GM23248 (cell line): Measurements from ENCODE around the gene MED15. TPM values are rescaled to one million over a fixed set of nuclear protein-coding genes. Genes with fewer than 3 reads are reported as not detected.
"Not testable (repeated sequence)": the region's sequence is repeated elsewhere in the genome, so short reads cannot be mapped to it uniquely, and the experiment has no call there.

Source experiments
- DNase-seq: peaks from one replicate; pipeline ENCODE4 v3.0.0-alpha.2; 2015
- H2AFZ ChIP-seq: fragments of 200-600 bp; sonication (generic); 2 replicates; pipeline ENCODE4 v1.6.1; 2016; ENCODE audit warnings: antibody characterized with exemption
- H3F3A ChIP-seq: fragments of 200-600 bp; sonication (generic); 2 replicates; pipeline ENCODE4 v1.6.1; 2016; ENCODE audit warnings: mild to moderate bottlenecking, antibody characterized with exemption, mixed run types; ENCODE audit not compliant: insufficient read depth
- H3K27ac ChIP-seq: fragments of 200-600 bp; sonication (generic); 2 replicates; pipeline ENCODE4 v1.5.1; 2016; ENCODE audit warnings: mild to moderate bottlenecking
- H3K27me3 ChIP-seq: fragments of 200-600 bp; sonication (generic); replicated peaks from 2 replicates; pipeline ENCODE4 v1.6.1; 2016; ENCODE audit warnings: mild to moderate bottlenecking; ENCODE audit not compliant: insufficient read depth
- H3K36me3 ChIP-seq: fragments of 200-600 bp; sonication (generic); 2 replicates; pipeline ENCODE4 v1.6.1; 2016; ENCODE audit warnings: low read depth, mild to moderate bottlenecking
- H3K4me1 ChIP-seq: fragments of 200-600 bp; sonication (generic); 2 replicates; pipeline ENCODE4 v1.6.1; 2016; ENCODE audit warnings: mild to moderate bottlenecking; ENCODE audit not compliant: insufficient read depth
- H3K4me2 ChIP-seq: fragments of 200-600 bp; sonication (generic); one replicate; pipeline ENCODE4 v1.6.1; 2016; ENCODE audit warnings: mild to moderate bottlenecking; ENCODE audit not compliant: unreplicated experiment
- H3K4me3 ChIP-seq: fragments of 200-600 bp; sonication (generic); 2 replicates; pipeline ENCODE4 v1.5.1; 2016; ENCODE audit warnings: mild to moderate bottlenecking
- H3K79me2 ChIP-seq: fragments of 200-600 bp; sonication (generic); 2 replicates; pipeline ENCODE4 v1.6.1; 2016; ENCODE audit warnings: mild to moderate bottlenecking; ENCODE audit not compliant: insufficient read depth
- H3K9ac ChIP-seq: fragments of 200-600 bp; sonication (generic); 2 replicates; pipeline ENCODE4 v1.6.1; 2016; ENCODE audit warnings: mild to moderate bottlenecking
- H3K9me2 ChIP-seq: fragments of 200-600 bp; sonication (generic); 2 replicates; pipeline ENCODE4 v1.6.1; 2016; ENCODE audit warnings: mixed run types, mild to moderate bottlenecking, moderate library complexity; ENCODE audit not compliant: insufficient read depth
- H3K9me3 ChIP-seq: fragments of 200-600 bp; sonication (generic); one replicate; pipeline ENCODE4 v1.6.1; 2017; ENCODE audit warnings: low read depth
- H4K20me1 ChIP-seq: fragments of 200-600 bp; sonication (generic); 2 replicates; pipeline ENCODE4 v1.6.0; 2016; ENCODE audit not compliant: insufficient read depth
- EZH2 ChIP-seq: fragments of 200-600 bp; sonication (generic); IDR thresholded peaks from 2 replicates; pipeline ENCODE4 v1.6.1; 2018; ENCODE audit warnings: antibody characterized with exemption, mild to moderate bottlenecking; ENCODE audit not compliant: insufficient read depth, poor library complexity, severe bottlenecking
- EZH2phosphoT487 ChIP-seq: fragments of 200-600 bp; sonication (generic); IDR thresholded peaks from 2 replicates; pipeline ENCODE4 v1.6.1; 2018; ENCODE audit warnings: antibody characterized with exemption, moderate library complexity, mild to moderate bottlenecking, low read depth; ENCODE audit not compliant: insufficient read depth
- WGBS, 2 experiments: methylation state at CpG; one replicate each; pipeline ENCODE4 v1.1.6; 2015 to 2017; ENCODE audit warnings: low lambda C conversion rate in 2 of 2, low coverage in 1 of 2; ENCODE audit errors: missing lambda C conversion rate in 2 of 2; 5-methylcytosine and 5-hydroxymethylcytosine counted together
- in situ Hi-C: fragments of 300-500 bp; cut with MboI; formaldehyde crosslinking; loops from 2 replicates; pipeline ENCODE4 v1.15.0; 2020
- polyA plus RNA-seq: library from polyadenylated mRNA; unstranded; fragments of >200 nt; fragmentation: Nextera tagmentation; extraction: Ambion mirVana; gene quantifications from 2 replicates; pipeline ENCODE4 v1.2.1, GENCODE V29; 2016
- total RNA-seq: library from RNA; depleted of rRNA; stranded (reverse); fragments of >200 nt; shearing (Covaris generic); gene quantifications from 2 replicates; pipeline ENCODE4 v1.2.3, GENCODE V29; 2014

Gene MED15
- total and polyA plus RNA-seq, 2 experiments from 2014 or later = 40.2 to 69.7 TPM

GRCh38 chr22:20479612-20480196 is 27.7 kb upstream of the MED15 start:
- H3K4me3 ChIP-seq = no peak overlapping the region
- H4K20me1 ChIP-seq = no peaks in the 10 kb centered on the region
- H3F3A ChIP-seq = peaks cover 4% of the 10 kb centered on the region; the same call in 1 of the 2 replicates
- H3K27me3 ChIP-seq = no peaks in the 10 kb centered on the region
- TF ChIP-seq EZH2 (no peak), EZH2phosphoT487 (no peak)
- DNase-seq = no peak
- no peak overlapping the region for H3K27ac ChIP-seq
- no peak overlapping the region for H2AFZ ChIP-seq
- WGBS, 2 experiments = 97 to 100% methylated on average over 1 of the region's 1 CpG
- no peaks in the 10 kb centered on the region for H3K9me3 ChIP-seq
- peaks cover 58% of the 10 kb centered on the region for H3K79me2 ChIP-seq
- H3K9me2 ChIP-seq = no peaks in the 10 kb centered on the region
- no peaks in the 10 kb centered on the region for H3K36me3 ChIP-seq
- H3K9ac ChIP-seq = no peak overlapping the region
- H3K4me2 ChIP-seq = no peak overlapping the region
- H3K4me1 ChIP-seq = no peaks in the 10 kb centered on the region
- in situ Hi-C loops = no loop called here

GRCh38 chr22:20483143-20483506 is 24.3 kb upstream of the MED15 start:
- WGBS, 2 experiments = 90 to 93% methylated on average over 7 of the region's 7 CpGs
- H3K4me2 ChIP-seq, DNase-seq, H3K4me3 ChIP-seq, H3K36me3 ChIP-seq, H3K4me1 ChIP-seq, in situ Hi-C loops, H3K9me2 ChIP-seq, H3K9me3 ChIP-seq, H3K27ac ChIP-seq, H3F3A ChIP-seq, H3K27me3 ChIP-seq, H3K9ac ChIP-seq, H2AFZ ChIP-seq, H4K20me1 ChIP-seq: not testable (repeated sequence)
- peaks cover 74% of the 10 kb centered on the region for H3K79me2 ChIP-seq

DNA sequence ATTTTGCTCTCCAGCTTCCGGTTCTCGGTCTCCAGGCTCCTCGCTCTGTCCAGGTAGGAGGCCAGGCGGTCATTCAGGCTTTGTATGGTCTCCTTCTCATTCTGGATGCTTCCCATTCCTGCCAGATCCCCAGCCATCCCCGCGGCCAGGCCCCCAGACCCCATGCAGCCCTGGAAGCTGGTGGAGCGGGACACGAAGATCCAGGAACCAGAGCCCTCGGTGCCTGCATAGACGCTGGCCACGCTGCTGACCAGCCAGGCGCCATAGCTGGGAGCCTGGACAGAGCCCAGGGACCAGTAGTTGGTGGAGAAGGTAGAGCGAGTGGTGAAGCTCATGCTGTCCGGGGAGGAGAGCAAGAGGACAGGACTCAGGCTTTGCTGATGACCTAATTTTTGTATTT is 23.6 kb upstream of the MED15 start:
- peaks cover 81% of the 10 kb centered on the region for H3K79me2 ChIP-seq
- peaks cover 9% of the 10 kb centered on the region; the same call in 1 of the 2 replicates for H3F3A ChIP-seq
- no peaks in the 10 kb centered on the region for H3K27me3 ChIP-seq
- WGBS, 2 experiments = 94 to 97% methylated on average over 14 of the region's 14 CpGs
- no peak overlapping the region for H3K4me2 ChIP-seq
- H3K27ac ChIP-seq = no peak overlapping the region
- no peaks in the 10 kb centered on the region for H3K9me2 ChIP-seq
- H3K9me3 ChIP-seq = no peaks in the 10 kb centered on the region
- no peak for TF ChIP-seq EZH2phosphoT487
- no peak for TF ChIP-seq EZH2
- no peak overlapping the region for H2AFZ ChIP-seq
- H3K9ac ChIP-seq = no peak overlapping the region
- in situ Hi-C loops = no loop called here
- H3K4me1 ChIP-seq = peaks cover 10% of the 10 kb centered on the region
- no peak for DNase-seq
- no peaks in the 10 kb centered on the region for H4K20me1 ChIP-seq
- no peak overlapping the region for H3K4me3 ChIP-seq
- no peaks in the 10 kb centered on the region; the same call in 1 of the 2 replicates for H3K36me3 ChIP-seq

DNA sequence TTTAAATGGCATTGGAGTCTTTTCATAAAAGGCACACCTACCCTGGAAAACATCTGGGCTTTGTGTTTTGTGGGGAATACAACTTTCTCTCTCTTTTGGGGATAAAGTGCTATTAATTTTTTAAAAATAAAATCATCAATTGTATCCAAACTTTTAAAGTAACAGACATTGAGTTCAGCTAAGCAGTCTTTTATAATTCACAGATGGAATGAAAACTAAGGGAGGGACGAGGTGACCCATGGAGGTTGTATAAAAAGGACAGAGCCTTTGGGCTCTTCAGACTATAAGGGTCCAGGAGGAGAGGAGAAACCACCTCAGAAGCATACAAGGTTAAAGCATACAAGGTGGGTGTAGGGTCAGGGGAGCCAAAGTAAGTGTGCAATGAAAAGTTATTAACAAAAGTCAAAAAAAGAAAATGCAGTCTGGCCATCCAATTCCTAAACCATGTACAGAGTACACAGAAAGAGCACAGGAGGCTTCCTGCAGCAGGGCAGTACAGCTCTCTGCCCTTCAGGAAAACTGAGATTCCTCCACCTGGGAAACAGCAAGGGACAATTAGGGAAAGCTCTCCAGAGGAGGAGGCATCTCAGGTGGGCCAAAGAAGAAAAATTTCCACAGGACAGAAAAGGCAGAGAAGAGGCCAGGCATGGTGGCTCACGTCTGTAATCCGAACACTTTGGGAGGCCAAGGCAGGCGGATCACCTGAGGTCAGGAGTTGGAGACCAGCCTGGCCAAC is 22.3 kb upstream of the MED15 start:
- H3K27me3 ChIP-seq = no peaks in the 10 kb centered on the region
- in situ Hi-C loops = no loop called here
- H3K9ac ChIP-seq = no peak overlapping the region
- no peak overlapping the region for H3K27ac ChIP-seq
- no peak overlapping the region for H3K4me3 ChIP-seq
- H3K9me2 ChIP-seq = no peaks in the 10 kb centered on the region
- WGBS, 2 experiments = 91 to 94% methylated on average over 4 of the region's 4 CpGs
- H3K79me2 ChIP-seq = peaks cover 87% of the 10 kb centered on the region
- no peaks in the 10 kb centered on the region; the same call in 1 of the 2 replicates for H3K36me3 ChIP-seq
- no peak for DNase-seq
- H3K9me3 ChIP-seq = no peaks in the 10 kb centered on the region
- no peak overlapping the region for H2AFZ ChIP-seq
- no peak overlapping the region for H3K4me2 ChIP-seq
- no peaks in the 10 kb centered on the region for H4K20me1 ChIP-seq
- H3F3A ChIP-seq = peaks cover 9% of the 10 kb centered on the region; the same call in 1 of the 2 replicates
- TF ChIP-seq EZH2 = no peak
- no peak for TF ChIP-seq EZH2phosphoT487
- peaks cover 10% of the 10 kb centered on the region for H3K4me1 ChIP-seq
